HepG2 (cell line): ENCODE data around the gene RAB8A. TPM values are rescaled to one million over a fixed set of nuclear protein-coding genes. Genes with fewer than 3 reads are reported as not detected.
A peak's percentile ranks its signal among the peaks of the same experiment; 100 is the strongest.

Experiments
- MEIS1 ChIP-seq: sonication (generic); formaldehyde crosslinking; IDR thresholded peaks from 2 replicates; pipeline ENCODE4 v1.9.0; 2021; ENCODE audit warnings: mild to moderate bottlenecking, missing genetic modification reagents, moderate library complexity, borderline replicate concordance
- PHF20 ChIP-seq: sonication (generic); formaldehyde crosslinking; IDR thresholded peaks from 2 replicates; pipeline ENCODE4 v1.5.0; 2020; ENCODE audit warnings: mild to moderate bottlenecking, missing genetic modification reagents
- ZEB1 ChIP-seq: IDR thresholded peaks from 2 replicates; pipeline ENCODE4 v1.6.1; 2012; ENCODE audit warnings: mild to moderate bottlenecking, low read depth, inconsistent platforms; ENCODE audit not compliant: insufficient replicate concordance
- ZNF615 ChIP-seq: sonication (generic); formaldehyde crosslinking; IDR thresholded peaks from 2 replicates; pipeline ENCODE4 v1.5.0; 2020; ENCODE audit warnings: mild to moderate bottlenecking, missing genetic modification reagents, borderline replicate concordance
- ZNF660 ChIP-seq: sonication (generic); formaldehyde crosslinking; IDR thresholded peaks from 2 replicates; pipeline ENCODE4 v1.5.1; 2020; ENCODE audit warnings: mild to moderate bottlenecking, low read depth, missing genetic modification reagents, borderline replicate concordance
- ZSCAN21 ChIP-seq: sonication (generic); formaldehyde crosslinking; IDR thresholded peaks from 2 replicates; pipeline ENCODE4 v1.8.0; 2022; ENCODE audit warnings: mild to moderate bottlenecking, missing genetic modification reagents, moderate library complexity, borderline replicate concordance
- ZSCAN9 ChIP-seq: IDR thresholded peaks from 2 replicates; pipeline ENCODE4 v1.6.1; 2016; ENCODE audit warnings: borderline replicate concordance
- polyA plus RNA-seq, 8 experiments: library from polyadenylated mRNA; depleted of rRNA in 3 of 8; stranded (reverse) in 7 of 8; unstranded in 1 of 8; fragments of >200 nt; fragmentation: Illumina TruSeq in 4 of 8; extraction: Trizol in 4 of 8; gene quantifications; 2 replicates each; pipeline versions ENCODE4 v1.2.1 to v1.2.3, GENCODE V29; 2011 to 2016; ENCODE audit warnings: low read depth in 4 of 8, missing spikeins in 1 of 8, mixed read lengths in 1 of 8; ENCODE audit not compliant: insufficient read depth in 1 of 8
- total RNA-seq, 5 experiments: library from RNA; depleted of rRNA; stranded (reverse); fragments of >200 nt; fragmentation: Illumina TruSeq; extraction: Trizol; gene quantifications; 2 replicates each; pipeline ENCODE4 v1.2.3, GENCODE V29; 2016; ENCODE audit warnings: low read depth in 1 of 5
- TF ChIP-seq, protein P1 (sequence below): IDR thresholded peaks from 2 replicates; pipeline ENCODE4 v1.4.0; 2020; ENCODE audit warnings: mild to moderate bottlenecking, missing genetic modification reagents
- TF ChIP-seq, protein P2 (sequence below): IDR thresholded peaks from 2 replicates; pipeline ENCODE4 v1.6.1; 2016
- TF ChIP-seq, protein P3 (sequence below): sonication (generic); formaldehyde crosslinking; IDR thresholded peaks from 2 replicates; pipeline ENCODE4 v1.5.0; 2020; ENCODE audit warnings: mild to moderate bottlenecking, missing genetic modification reagents
- TF ChIP-seq, protein P4 (sequence below): sonication (generic); formaldehyde crosslinking; IDR thresholded peaks from 2 replicates; pipeline ENCODE4 v1.5.1; 2020; ENCODE audit warnings: mild to moderate bottlenecking, missing genetic modification reagents
- TF ChIP-seq, protein P5 (sequence below): sonication (generic); formaldehyde crosslinking; IDR thresholded peaks from 2 replicates; pipeline ENCODE4 v1.4.0; 2020; ENCODE audit warnings: mild to moderate bottlenecking, missing genetic modification reagents
- TF ChIP-seq, protein P6 (sequence below): sonication (generic); formaldehyde crosslinking; IDR thresholded peaks from 2 replicates; pipeline ENCODE4 v1.9.0; 2021; ENCODE audit warnings: missing genetic modification reagents, mild to moderate bottlenecking, borderline replicate concordance

RAB8A gene
- total and polyA plus RNA-seq, 2 of the 13 experiments (the other 11 are each of a cell fraction or from before 2014, with no cell fraction given), result 36.7 to 45.0 TPM

DNA sequence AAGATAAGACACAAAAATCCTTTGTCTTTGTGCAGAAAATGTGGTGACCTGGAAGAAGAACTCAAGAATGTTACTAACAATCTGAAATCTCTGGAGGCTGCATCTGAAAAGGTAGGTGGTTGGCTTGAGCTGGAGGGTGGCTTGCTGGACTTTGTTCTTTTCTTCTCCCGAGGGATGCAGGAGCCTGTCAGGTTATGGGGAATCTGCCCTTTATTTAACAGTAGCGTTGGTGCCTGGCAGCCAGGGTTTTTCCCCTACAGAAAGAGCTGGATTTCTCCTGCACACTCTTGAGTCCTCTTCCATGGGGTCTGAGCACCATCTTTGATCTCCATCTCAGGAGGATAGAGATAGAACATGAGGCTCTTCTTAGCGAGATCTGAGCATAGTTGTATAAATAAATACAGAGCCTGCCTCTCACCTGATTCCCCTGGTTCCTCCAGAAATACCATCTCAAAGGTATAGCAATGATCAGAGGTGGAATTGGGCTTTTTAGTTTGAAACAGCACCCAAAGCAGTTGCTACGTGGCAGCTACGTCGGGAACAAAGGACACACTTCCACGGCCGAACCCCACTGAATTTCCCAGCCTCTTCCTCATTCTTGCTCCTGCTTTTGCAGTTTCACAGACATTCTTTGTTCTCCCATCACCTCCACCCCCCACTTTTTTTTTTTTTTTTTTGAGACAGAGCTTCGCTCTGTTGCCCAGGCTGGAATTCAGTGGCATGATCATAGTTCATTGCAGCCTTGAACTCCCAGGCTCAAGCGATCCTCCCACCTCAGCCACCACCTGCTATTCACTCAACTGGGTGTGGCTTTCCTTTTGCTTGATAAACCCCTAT, 22.5 kb upstream of the RAB8A start (continued):
- TF ChIP-seq, protein P1, sequence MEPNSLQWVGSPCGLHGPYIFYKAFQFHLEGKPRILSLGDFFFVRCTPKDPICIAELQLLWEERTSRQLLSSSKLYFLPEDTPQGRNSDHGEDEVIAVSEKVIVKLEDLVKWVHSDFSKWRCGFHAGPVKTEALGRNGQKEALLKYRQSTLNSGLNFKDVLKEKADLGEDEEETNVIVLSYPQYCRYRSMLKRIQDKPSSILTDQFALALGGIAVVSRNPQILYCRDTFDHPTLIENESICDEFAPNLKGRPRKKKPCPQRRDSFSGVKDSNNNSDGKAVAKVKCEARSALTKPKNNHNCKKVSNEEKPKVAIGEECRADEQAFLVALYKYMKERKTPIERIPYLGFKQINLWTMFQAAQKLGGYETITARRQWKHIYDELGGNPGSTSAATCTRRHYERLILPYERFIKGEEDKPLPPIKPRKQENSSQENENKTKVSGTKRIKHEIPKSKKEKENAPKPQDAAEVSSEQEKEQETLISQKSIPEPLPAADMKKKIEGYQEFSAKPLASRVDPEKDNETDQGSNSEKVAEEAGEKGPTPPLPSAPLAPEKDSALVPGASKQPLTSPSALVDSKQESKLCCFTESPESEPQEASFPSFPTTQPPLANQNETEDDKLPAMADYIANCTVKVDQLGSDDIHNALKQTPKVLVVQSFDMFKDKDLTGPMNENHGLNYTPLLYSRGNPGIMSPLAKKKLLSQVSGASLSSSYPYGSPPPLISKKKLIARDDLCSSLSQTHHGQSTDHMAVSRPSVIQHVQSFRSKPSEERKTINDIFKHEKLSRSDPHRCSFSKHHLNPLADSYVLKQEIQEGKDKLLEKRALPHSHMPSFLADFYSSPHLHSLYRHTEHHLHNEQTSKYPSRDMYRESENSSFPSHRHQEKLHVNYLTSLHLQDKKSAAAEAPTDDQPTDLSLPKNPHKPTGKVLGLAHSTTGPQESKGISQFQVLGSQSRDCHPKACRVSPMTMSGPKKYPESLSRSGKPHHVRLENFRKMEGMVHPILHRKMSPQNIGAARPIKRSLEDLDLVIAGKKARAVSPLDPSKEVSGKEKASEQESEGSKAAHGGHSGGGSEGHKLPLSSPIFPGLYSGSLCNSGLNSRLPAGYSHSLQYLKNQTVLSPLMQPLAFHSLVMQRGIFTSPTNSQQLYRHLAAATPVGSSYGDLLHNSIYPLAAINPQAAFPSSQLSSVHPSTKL, result peak; percentile 40; the same call in 1 of the 2 replicates
- TF ChIP-seq MEIS1 (CRISPR knock-in tag) (no peak), ZNF615 (CRISPR knock-in tag) (no peak), PHF20 (no peak), ZSCAN9 (no peak), ZSCAN21 (no peak), ZNF660 (CRISPR knock-in tag) (no peak), ZEB1 (no peak)
- TF ChIP-seq, protein P2, sequence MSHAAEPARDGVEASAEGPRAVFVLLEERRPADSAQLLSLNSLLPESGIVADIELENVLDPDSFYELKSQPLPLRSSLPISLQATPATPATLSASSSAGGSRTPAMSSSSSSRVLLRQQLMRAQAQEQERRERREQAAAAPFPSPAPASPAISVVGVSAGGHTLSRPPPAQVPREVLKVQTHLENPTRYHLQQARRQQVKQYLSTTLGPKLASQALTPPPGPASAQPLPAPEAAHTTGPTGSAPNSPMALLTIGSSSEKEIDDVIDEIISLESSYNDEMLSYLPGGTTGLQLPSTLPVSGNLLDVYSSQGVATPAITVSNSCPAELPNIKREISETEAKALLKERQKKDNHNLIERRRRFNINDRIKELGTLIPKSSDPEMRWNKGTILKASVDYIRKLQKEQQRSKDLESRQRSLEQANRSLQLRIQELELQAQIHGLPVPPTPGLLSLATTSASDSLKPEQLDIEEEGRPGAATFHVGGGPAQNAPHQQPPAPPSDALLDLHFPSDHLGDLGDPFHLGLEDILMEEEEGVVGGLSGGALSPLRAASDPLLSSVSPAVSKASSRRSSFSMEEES (CRISPR knock-in tag), result no peak
- TF ChIP-seq, protein P3, sequence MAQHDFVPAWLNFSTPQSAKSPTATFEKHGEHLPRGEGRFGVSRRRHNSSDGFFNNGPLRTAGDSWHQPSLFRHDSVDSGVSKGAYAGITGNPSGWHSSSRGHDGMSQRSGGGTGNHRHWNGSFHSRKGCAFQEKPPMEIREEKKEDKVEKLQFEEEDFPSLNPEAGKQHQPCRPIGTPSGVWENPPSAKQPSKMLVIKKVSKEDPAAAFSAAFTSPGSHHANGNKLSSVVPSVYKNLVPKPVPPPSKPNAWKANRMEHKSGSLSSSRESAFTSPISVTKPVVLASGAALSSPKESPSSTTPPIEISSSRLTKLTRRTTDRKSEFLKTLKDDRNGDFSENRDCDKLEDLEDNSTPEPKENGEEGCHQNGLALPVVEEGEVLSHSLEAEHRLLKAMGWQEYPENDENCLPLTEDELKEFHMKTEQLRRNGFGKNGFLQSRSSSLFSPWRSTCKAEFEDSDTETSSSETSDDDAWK (CRISPR knock-in tag), result no peak
- TF ChIP-seq, protein P4, sequence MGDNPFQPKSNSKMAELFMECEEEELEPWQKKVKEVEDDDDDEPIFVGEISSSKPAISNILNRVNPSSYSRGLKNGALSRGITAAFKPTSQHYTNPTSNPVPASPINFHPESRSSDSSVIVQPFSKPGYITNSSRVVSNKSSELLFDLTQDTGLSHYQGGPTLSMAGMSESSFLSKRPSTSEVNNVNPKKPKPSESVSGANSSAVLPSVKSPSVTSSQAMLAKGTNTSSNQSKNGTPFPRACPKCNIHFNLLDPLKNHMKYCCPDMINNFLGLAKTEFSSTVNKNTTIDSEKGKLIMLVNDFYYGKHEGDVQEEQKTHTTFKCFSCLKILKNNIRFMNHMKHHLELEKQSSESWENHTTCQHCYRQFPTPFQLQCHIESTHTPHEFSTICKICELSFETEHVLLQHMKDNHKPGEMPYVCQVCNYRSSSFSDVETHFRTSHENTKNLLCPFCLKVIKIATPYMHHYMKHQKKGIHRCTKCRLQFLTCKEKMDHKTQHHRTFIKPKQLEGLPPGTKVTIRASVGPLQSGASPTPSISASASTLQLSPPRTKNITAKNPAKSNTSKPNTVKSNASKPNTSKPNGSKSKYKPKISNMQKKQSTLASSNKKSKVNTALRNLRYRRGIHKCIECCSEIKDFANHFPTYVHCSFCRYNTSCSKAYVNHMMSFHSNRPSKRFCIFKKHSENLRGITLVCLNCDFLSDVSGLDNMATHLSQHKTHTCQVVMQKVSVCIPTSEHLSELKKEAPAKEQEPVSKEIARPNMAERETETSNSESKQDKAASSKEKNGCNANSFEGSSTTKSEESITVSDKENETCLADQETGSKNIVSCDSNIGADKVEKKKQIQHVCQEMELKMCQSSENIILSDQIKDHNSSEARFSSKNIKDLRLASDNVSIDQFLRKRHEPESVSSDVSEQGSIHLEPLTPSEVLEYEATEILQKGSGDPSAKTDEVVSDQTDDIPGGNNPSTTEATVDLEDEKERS (CRISPR knock-in tag), result no peak
- TF ChIP-seq, protein P5, sequence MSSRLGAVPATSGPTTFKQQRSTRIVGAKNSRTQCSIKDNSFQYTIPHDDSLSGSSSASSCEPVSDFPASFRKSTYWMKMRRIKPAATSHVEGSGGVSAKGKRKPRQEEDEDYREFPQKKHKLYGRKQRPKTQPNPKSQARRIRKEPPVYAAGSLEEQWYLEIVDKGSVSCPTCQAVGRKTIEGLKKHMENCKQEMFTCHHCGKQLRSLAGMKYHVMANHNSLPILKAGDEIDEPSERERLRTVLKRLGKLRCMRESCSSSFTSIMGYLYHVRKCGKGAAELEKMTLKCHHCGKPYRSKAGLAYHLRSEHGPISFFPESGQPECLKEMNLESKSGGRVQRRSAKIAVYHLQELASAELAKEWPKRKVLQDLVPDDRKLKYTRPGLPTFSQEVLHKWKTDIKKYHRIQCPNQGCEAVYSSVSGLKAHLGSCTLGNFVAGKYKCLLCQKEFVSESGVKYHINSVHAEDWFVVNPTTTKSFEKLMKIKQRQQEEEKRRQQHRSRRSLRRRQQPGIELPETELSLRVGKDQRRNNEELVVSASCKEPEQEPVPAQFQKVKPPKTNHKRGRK (CRISPR knock-in tag), result no peak
- TF ChIP-seq, protein P6, sequence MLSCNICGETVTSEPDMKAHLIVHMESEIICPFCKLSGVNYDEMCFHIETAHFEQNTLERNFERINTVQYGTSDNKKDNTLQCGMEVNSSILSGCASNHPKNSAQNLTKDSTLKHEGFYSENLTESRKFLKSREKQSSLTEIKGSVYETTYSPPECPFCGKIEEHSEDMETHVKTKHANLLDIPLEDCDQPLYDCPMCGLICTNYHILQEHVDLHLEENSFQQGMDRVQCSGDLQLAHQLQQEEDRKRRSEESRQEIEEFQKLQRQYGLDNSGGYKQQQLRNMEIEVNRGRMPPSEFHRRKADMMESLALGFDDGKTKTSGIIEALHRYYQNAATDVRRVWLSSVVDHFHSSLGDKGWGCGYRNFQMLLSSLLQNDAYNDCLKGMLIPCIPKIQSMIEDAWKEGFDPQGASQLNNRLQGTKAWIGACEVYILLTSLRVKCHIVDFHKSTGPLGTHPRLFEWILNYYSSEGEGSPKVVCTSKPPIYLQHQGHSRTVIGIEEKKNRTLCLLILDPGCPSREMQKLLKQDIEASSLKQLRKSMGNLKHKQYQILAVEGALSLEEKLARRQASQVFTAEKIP, result no peak
